Body of pancreas (tissue), 4 donors: ENCODE results near the gene GRM8.

Source experiments
- CTCF ChIP-seq, 7 experiments: fragments of 450-650 bp in 4 of 7; fragments of 200-600 bp in 3 of 7; sonication (generic) in 3 of 7; IDR thresholded peaks; one replicate each; pipeline ENCODE4 v1.5.1; 2016 to 2019; ENCODE audit warnings: antibody characterized with exemption in 7 of 7
- POLR2A ChIP-seq, 3 donors: fragments of 450-650 bp; IDR thresholded peaks; one replicate each; pipeline ENCODE4 v1.6.1; 2016; ENCODE audit warnings: antibody characterized with exemption in 3 of 3, mild to moderate bottlenecking in 2 of 3

GRCh38 chr7:127254163-127254684, 1.5 kb upstream of the GRM8 start:
- TF ChIP-seq POLR2A (IDR thresholded peaks at IDR 0.05), result no peak
- no peak for TF ChIP-seq CTCF (IDR thresholded peaks at IDR 0.05)
